GM12878 (cell line): Measurements from ENCODE around the gene THUMPD2. TPM values are rescaled to one million over a fixed set of nuclear protein-coding genes. Genes with fewer than 3 reads are reported as not detected.

Source experiments
- ATAC-seq: fragments of 200-7000 bp; cut with Tn5 transposase; 3 replicates; pipeline ENCODE4 v1.9.1; 2020; ENCODE audit warnings: mild to moderate bottlenecking, moderate library complexity
- BruUV-seq: library from RNA; stranded (reverse); fragments of 400-500 nt; replicated peaks from 2 replicates; lab custom pipeline; 2021; lab: Mats Ljungman, UMichigan
- CTCF ChIA-PET: fragments of 300-600 bp; sonication (Branson Sonifier 250); formaldehyde crosslinking; extraction: SDS; loops from one replicate; lab custom pipeline; 2021; ENCODE audit warnings: inconsistent platforms; lab: Yijun Ruan, JAX
- POLR2A ChIA-PET: fragments of 350-600 bp; formaldehyde crosslinking; extraction: SDS; loops from one replicate; lab custom pipeline; 2021; ENCODE audit warnings: inconsistent platforms; lab: Charles Lee
- RAD21 ChIA-PET: fragments of 300-600 bp; sonication (Branson Sonifier 250); formaldehyde crosslinking; loops from one replicate; lab custom pipeline; 2023; ENCODE audit warnings: antibody characterized with exemption; ENCODE audit not compliant: unreplicated experiment; lab: Charles Lee
- SMC1A ChIA-PET: fragments of 300-600 bp; sonication (Branson Sonifier 250); formaldehyde crosslinking; loops from one replicate; lab custom pipeline; 2023; ENCODE audit not compliant: unreplicated experiment, uncharacterized antibody; lab: Charles Lee
- DNase-seq: peaks from one replicate; pipeline ENCODE4 v3.0.0-alpha.2; 2011; ENCODE audit warnings: low read depth, low spot score
- FAIRE-seq: peaks from 3 replicates; lab custom pipeline; 2011; peaks lifted over from hg19 to GRCh38; lab: Jason Lieb, UNC
- H2AFZ ChIP-seq: 2 replicates; pipeline ENCODE4 v1.6.0; 2011; ENCODE audit warnings: low read depth, low read length, control low read depth; ENCODE audit not compliant: control insufficient read depth
- H3K27ac ChIP-seq: 2 replicates; pipeline ENCODE4 v1.5.1; 2011; ENCODE audit warnings: control low read depth; ENCODE audit not compliant: control insufficient read depth, insufficient read depth
- H3K27me3 ChIP-seq, 2 experiments: replicated peaks in 1 of 2; 2 replicates each; pipeline versions ENCODE4 v1.6.0 to v1.6.1; 2011; ENCODE audit warnings: low read length in 1 of 2; ENCODE audit not compliant: control insufficient read depth in 2 of 2, insufficient read depth in 2 of 2
- H3K36me3 ChIP-seq, 2 experiments: 2 replicates each; pipeline ENCODE4 v1.5.1; 2011; ENCODE audit warnings: low read length in 1 of 2; ENCODE audit not compliant: control insufficient read depth in 2 of 2, insufficient read depth in 2 of 2
- H3K4me1 ChIP-seq: 2 replicates; pipeline ENCODE4 v1.6.1; 2011; ENCODE audit warnings: mild to moderate bottlenecking, low read length, moderate library complexity, mixed read lengths; ENCODE audit not compliant: control insufficient read depth, insufficient read depth
- H3K4me2 ChIP-seq: 2 replicates; pipeline ENCODE4 v1.6.0; 2011; ENCODE audit warnings: control low read depth; ENCODE audit not compliant: control insufficient read depth, insufficient read depth
- H3K4me3 ChIP-seq: fragments of 200-600 bp; sonication (generic); 2 replicates; pipeline ENCODE4 v1.5.1; 2016
- H3K79me2 ChIP-seq: 2 replicates; pipeline ENCODE4 v1.6.0; 2011; ENCODE audit warnings: low read length; ENCODE audit not compliant: control insufficient read depth, insufficient read depth
- H3K9ac ChIP-seq: 2 replicates; pipeline ENCODE4 v1.8.0; 2011; ENCODE audit warnings: low read length, control low read depth, mixed read lengths; ENCODE audit not compliant: control insufficient read depth, insufficient read depth
- H3K9me3 ChIP-seq: replicated peaks from 3 replicates; pipeline ENCODE4 v1.5.1; 2011; ENCODE audit warnings: mild to moderate bottlenecking, low read length; ENCODE audit not compliant: control insufficient read depth, insufficient read depth
- H4K20me1 ChIP-seq: 2 replicates; pipeline ENCODE4 v1.6.0; 2011; ENCODE audit not compliant: control insufficient read depth, insufficient read depth
- SRF ChIP-seq, 2 experiments: IDR thresholded peaks; 2 replicates each; pipeline ENCODE4 v1.6.1; 2011; ENCODE audit warnings: low read depth in 2 of 2, low read length in 2 of 2, mild to moderate bottlenecking in 1 of 2, moderate library complexity in 1 of 2
- ZNF207 ChIP-seq: fragments of 450-650 bp; IDR thresholded peaks from 2 replicates; pipeline ENCODE4 v1.6.1; 2014; ENCODE audit warnings: antibody characterized with exemption, mild to moderate bottlenecking, borderline replicate concordance
- WGBS: methylation state at CpG from one replicate; pipeline ENCODE4 v1.1.6; 2016; ENCODE audit warnings: low lambda C conversion rate; ENCODE audit not compliant: insufficient replicate concordance, insufficient coverage; ENCODE audit errors: missing lambda C conversion rate; 5-methylcytosine and 5-hydroxymethylcytosine counted together
- in situ Hi-C: fragments of 300-500 bp; cut with MboI; formaldehyde crosslinking; loops from 9 replicates; pipeline ENCODE4 v1.14.3; 2018; ENCODE audit warnings: mixed read lengths
- intact Hi-C: fragments of 100-400 bp; cut with micrococcal nuclease; formaldehyde crosslinking; loops from one replicate; pipeline ENCODE4 v1.14.2; 2022; ENCODE audit not compliant: unreplicated experiment
- polyA plus RNA-seq, 11 experiments: library from polyadenylated mRNA; depleted of rRNA in 4 of 11; unstranded in 6 of 11; stranded (reverse) in 5 of 11; fragments of >200 nt; fragmentation: Nextera tagmentation in 4 of 11; fragmentation: Illumina TruSeq in 1 of 11; extraction: Ambion mirVana in 4 of 11; extraction: Trizol in 1 of 11; gene quantifications; 1 replicate in 1 of 11; 2 replicates in 10 of 11; pipeline versions ENCODE4 v1.2.1 to v1.2.3, GENCODE V29; 2011 to 2016; ENCODE audit warnings: inconsistent platforms in 2 of 11, missing spikeins in 2 of 11, low read depth in 1 of 11
- total RNA-seq, 4 experiments: library from RNA; depleted of rRNA in 3 of 4; stranded (reverse); fragments of >200 nt in 3 of 4; fragmentation: Illumina TruSeq in 1 of 4; extraction: Trizol in 1 of 4; gene quantifications; 2 replicates each; pipeline versions ENCODE4 v1.2.1 to v1.2.3, GENCODE V29; 2013 to 2021
- TF ChIP-seq, protein P1 (sequence below), 3 experiments: IDR thresholded peaks in 2 of 3; conservative IDR thresholded peaks in 1 of 3; 2 replicates each; pipeline ENCODE4 v1.5.1; 2011; ENCODE audit warnings: low read depth in 3 of 3, low read length in 3 of 3, mild to moderate bottlenecking in 3 of 3, control low read depth in 2 of 3, moderate library complexity in 2 of 3, inconsistent platforms in 1 of 3, mixed read lengths in 1 of 3; ENCODE audit not compliant: control insufficient read depth in 2 of 3, insufficient read depth in 1 of 3; ENCODE audit errors: extremely low read depth in 1 of 3

Gene THUMPD2
- total and polyA plus RNA-seq, 10 of the 15 experiments (the other 5 are each of a cell fraction or from before 2014, with no cell fraction given), result 6.7 to 19.7 (median 13.8) TPM

DNA sequence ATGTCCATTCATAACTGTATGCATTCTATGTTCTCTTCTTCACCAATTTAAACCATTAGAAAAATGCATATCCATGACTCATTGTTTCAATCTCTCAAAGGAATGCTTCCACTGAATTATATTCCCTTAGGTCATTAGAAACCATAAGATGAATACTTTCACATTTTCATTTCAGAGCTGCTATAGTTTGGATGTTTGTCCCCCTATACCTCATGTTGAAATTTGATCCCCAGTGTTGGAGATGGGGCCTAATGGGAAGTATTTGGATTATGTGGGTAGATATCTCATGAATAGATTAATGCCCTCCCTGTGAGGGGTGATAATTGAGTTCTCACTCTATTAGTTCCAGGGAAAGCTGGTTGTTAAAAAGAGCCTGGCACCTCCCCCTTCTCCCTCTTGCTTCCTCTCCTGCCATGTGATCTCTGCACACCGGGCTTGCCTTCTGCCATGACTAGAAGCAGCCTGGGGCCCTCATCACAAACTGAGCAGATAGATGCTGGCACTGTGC, 35.7 kb downstream of the THUMPD2 start:
- Histone ChIP-seq H3K9me3 (no peaks in the 10 kb centered on the region), H3K36me3 (peaks cover 0 to 10% of the 10 kb centered on the region in 2 experiments; a peak in 2 of 4 replicates), H3K27ac (no peak overlapping the region), H3K4me2 (no peak overlapping the region), H3K4me1 (no peaks in the 10 kb centered on the region), H2AFZ (no peak overlapping the region), H3K9ac (no peak overlapping the region), H3K27me3 (no peaks in the 10 kb centered on the region), H3K4me3 (no peak overlapping the region), H3K79me2 (no peaks in the 10 kb centered on the region), H4K20me1 (no peaks in the 10 kb centered on the region)
- CTCF ChIA-PET, result interaction anchor here (1.2 to 6.4 kb wide), 2 partner anchors 14 to 16 kb away, joined by 3 to 63 read pairs; no protein-coding TSS in a partner anchor
- no peak for ATAC-seq
- intact Hi-C loops, result no loop called here
- in situ Hi-C loops, result loop anchor here (25.0 kb wide), 1 partner anchor 681 kb away; no protein-coding TSS in a partner anchor
- no TSS peak for BruUV-seq
- RAD21 ChIA-PET, result no interaction called here
- 100% methylated on average over 1 of the region's 1 CpG for WGBS
- SMC1A ChIA-PET, result interaction anchor here (0.9 to 4.3 kb wide), 3 partner anchors 13 to 364 kb away, joined by 3 to 10 read pairs (median 4); no protein-coding TSS in a partner anchor
- no peak for DNase-seq
- FAIRE-seq, result no peak
- TF ChIP-seq, protein P1, sequence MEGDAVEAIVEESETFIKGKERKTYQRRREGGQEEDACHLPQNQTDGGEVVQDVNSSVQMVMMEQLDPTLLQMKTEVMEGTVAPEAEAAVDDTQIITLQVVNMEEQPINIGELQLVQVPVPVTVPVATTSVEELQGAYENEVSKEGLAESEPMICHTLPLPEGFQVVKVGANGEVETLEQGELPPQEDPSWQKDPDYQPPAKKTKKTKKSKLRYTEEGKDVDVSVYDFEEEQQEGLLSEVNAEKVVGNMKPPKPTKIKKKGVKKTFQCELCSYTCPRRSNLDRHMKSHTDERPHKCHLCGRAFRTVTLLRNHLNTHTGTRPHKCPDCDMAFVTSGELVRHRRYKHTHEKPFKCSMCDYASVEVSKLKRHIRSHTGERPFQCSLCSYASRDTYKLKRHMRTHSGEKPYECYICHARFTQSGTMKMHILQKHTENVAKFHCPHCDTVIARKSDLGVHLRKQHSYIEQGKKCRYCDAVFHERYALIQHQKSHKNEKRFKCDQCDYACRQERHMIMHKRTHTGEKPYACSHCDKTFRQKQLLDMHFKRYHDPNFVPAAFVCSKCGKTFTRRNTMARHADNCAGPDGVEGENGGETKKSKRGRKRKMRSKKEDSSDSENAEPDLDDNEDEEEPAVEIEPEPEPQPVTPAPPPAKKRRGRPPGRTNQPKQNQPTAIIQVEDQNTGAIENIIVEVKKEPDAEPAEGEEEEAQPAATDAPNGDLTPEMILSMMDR (IDR thresholded peaks at IDR 0.05 in 2 of 3, conservative IDR thresholded peaks at IDR 0.05 in 1 of 3; ENCODE audit: control insufficient read depth in 2 of 3, extremely low read depth in 1 of 3, insufficient read depth in 1 of 3, low read depth in 3 of 3, low read length in 3 of 3), result no peak
- TF ChIP-seq SRF (IDR thresholded peaks at IDR 0.05; ENCODE audit: low read depth in 2 of 2, low read length in 2 of 2) (no peak), ZNF207 (no peak)
- TF ChIP-seq, all 136 proteins: peak for 0
- POLR2A ChIA-PET, result no interaction called here
